Sigmoid colon (tissue), 4 donors: ENCODE results near the gene SCUBE1.

Experiments
- POLR2A ChIP-seq, 2 donors: fragments of 450-650 bp; IDR thresholded peaks; one replicate each; pipeline ENCODE4 v1.6.1; 2016; ENCODE audit warnings: antibody characterized with exemption in 2 of 2, mild to moderate bottlenecking in 2 of 2, moderate library complexity in 2 of 2
- POLR2AphosphoS5 ChIP-seq, 4 donors: sonication (generic); formaldehyde crosslinking; IDR thresholded peaks; one replicate each; pipeline ENCODE4 v1.6.1; 2017; ENCODE audit warnings: antibody characterized with exemption in 4 of 4
- TF ChIP-seq, protein P1 (sequence below), 4 experiments: fragments of 450-650 bp in 3 of 4; fragments of 200-600 bp in 1 of 4; IDR thresholded peaks; one replicate each; pipeline ENCODE4 v1.5.1; 2016 to 2019; ENCODE audit warnings: antibody characterized with exemption in 4 of 4, mild to moderate bottlenecking in 3 of 4, moderate library complexity in 2 of 4

DNA sequence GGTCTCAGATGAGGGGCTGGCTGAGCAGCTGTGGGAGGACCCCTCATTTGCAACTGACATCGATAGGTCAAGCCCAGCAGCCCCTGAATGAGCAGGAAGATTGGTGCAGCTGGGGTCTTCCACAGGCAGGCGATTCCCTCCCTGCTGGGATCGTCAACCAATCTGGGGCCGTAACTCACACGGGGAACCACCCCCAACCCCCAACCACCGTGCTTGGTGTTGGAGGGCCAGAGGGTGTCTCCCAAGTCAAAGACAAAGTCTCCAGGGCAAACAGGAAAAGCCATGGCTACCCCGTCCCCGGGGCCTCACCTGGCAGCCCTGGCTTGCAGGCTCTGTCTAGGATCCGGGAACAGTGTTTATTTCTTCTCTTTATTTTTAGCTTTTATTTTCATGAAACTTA, 26.9 kb upstream of the SCUBE1 start:
- TF ChIP-seq, protein P1, sequence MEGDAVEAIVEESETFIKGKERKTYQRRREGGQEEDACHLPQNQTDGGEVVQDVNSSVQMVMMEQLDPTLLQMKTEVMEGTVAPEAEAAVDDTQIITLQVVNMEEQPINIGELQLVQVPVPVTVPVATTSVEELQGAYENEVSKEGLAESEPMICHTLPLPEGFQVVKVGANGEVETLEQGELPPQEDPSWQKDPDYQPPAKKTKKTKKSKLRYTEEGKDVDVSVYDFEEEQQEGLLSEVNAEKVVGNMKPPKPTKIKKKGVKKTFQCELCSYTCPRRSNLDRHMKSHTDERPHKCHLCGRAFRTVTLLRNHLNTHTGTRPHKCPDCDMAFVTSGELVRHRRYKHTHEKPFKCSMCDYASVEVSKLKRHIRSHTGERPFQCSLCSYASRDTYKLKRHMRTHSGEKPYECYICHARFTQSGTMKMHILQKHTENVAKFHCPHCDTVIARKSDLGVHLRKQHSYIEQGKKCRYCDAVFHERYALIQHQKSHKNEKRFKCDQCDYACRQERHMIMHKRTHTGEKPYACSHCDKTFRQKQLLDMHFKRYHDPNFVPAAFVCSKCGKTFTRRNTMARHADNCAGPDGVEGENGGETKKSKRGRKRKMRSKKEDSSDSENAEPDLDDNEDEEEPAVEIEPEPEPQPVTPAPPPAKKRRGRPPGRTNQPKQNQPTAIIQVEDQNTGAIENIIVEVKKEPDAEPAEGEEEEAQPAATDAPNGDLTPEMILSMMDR (IDR thresholded peaks at IDR 0.05): no peak
- TF ChIP-seq POLR2A (IDR thresholded peaks at IDR 0.05): no peak
- no peak for TF ChIP-seq POLR2AphosphoS5 (IDR thresholded peaks at IDR 0.05)
